B cell (primary cell): ENCODE data around the gene ANKRA2. TPM values are rescaled to one million over a fixed set of nuclear protein-coding genes. Genes with fewer than 3 reads are reported as not detected.

ENCODE experiments used
- ATAC-seq: fragments of 200-7000 bp; cut with Tn5 transposase; one replicate; pipeline ENCODE4 v1.10.0; 2021; ENCODE audit warnings: low read depth, mild to moderate bottlenecking, moderate number of reproducible peaks, moderate library complexity
- CTCF ChIA-PET: fragments of 350-600 bp; sonication (Branson Sonifier 250); formaldehyde crosslinking; loops from one replicate; lab custom pipeline; 2021; ENCODE audit warnings: antibody characterized with exemption, inconsistent platforms; lab: Charles Lee
- POLR2A ChIA-PET: fragments of 350-600 bp; sonication (Branson Sonifier 250); formaldehyde crosslinking; loops from one replicate; lab custom pipeline; 2021; ENCODE audit warnings: antibody characterized with exemption; lab: Charles Lee
- DNase-seq: peaks from one replicate; pipeline ENCODE4 v3.0.0; 2013
- H2AFZ ChIP-seq: 2 replicates; pipeline ENCODE4 v1.6.1; 2012; ENCODE audit warnings: mild to moderate bottlenecking, low read depth, low read length; ENCODE audit not compliant: insufficient read depth, poor library complexity, severe bottlenecking
- H3K27ac ChIP-seq, 2 donors: 1 replicate in 1 of 2; 2 replicates in 1 of 2; pipeline ENCODE4 v1.5.1; 2012 to 2013; ENCODE audit warnings: low read length in 2 of 2, mild to moderate bottlenecking in 2 of 2, moderate library complexity in 1 of 2
- H3K27me3 ChIP-seq, 4 experiments: fragments of 200-600 bp in 1 of 4; sonication (generic) in 1 of 4; replicated peaks in 1 of 4; 1 replicate in 2 of 4; 2 replicates in 2 of 4; pipeline versions ENCODE4 v1.6.1 to v1.7.0; 2013 to 2016; ENCODE audit warnings: low read length in 3 of 4, mild to moderate bottlenecking in 2 of 4, mixed read lengths in 1 of 4, moderate library complexity in 1 of 4; ENCODE audit not compliant: insufficient read depth in 4 of 4, control insufficient read depth in 3 of 4; ENCODE audit errors: control extremely low read depth in 1 of 4
- H3K36me3 ChIP-seq, 2 experiments: replicated peaks in 1 of 2; 1 replicate in 1 of 2; 2 replicates in 1 of 2; pipeline versions ENCODE4 v1.6.1 to v1.7.1; 2013; ENCODE audit warnings: low read length in 1 of 2; ENCODE audit not compliant: insufficient read depth in 2 of 2, control insufficient read depth in 1 of 2; ENCODE audit errors: control extremely low read depth in 1 of 2, extremely low read depth in 1 of 2
- H3K4me1 ChIP-seq, 2 donors: fragments of 200-600 bp in 1 of 2; sonication (generic) in 1 of 2; 1 replicate in 1 of 2; 2 replicates in 1 of 2; pipeline versions ENCODE4 v1.5.1 to v1.6.1; 2013 to 2017; ENCODE audit warnings: low read length in 2 of 2; ENCODE audit not compliant: control insufficient read depth in 2 of 2, insufficient read depth in 2 of 2
- H3K4me2 ChIP-seq: replicated peaks from 2 replicates; pipeline ENCODE3; 2012; ENCODE audit warnings: mild to moderate bottlenecking, low read depth, low read length; ENCODE audit not compliant: poor library complexity, severe bottlenecking
- H3K4me3 ChIP-seq, 5 experiments: fragments of 200-600 bp in 1 of 5; sonication (generic) in 1 of 5; 1 replicate in 3 of 5; 2 replicates in 2 of 5; pipeline versions ENCODE4 v1.5.1 to v1.7.0; 2011 to 2016; ENCODE audit warnings: low read length in 4 of 5, mild to moderate bottlenecking in 4 of 5, low read depth in 2 of 5, control low read depth in 1 of 5, moderate library complexity in 1 of 5; ENCODE audit not compliant: insufficient read depth in 1 of 5; ENCODE audit errors: control extremely low read depth in 1 of 5, extremely low read depth in 1 of 5
- H3K79me2 ChIP-seq: fragments of 200-600 bp; sonication (generic); one replicate; pipeline ENCODE4 v1.6.0; 2016; ENCODE audit warnings: low read length; ENCODE audit not compliant: control insufficient read depth, insufficient read depth
- H3K9ac ChIP-seq: fragments of 200-600 bp; sonication (generic); 2 replicates; pipeline ENCODE4 v1.6.1; 2017; ENCODE audit warnings: mild to moderate bottlenecking, low read length, moderate library complexity
- H3K9me3 ChIP-seq, 3 donors: one replicate each; pipeline versions ENCODE4 v1.6.1 to v1.7.1; 2013; ENCODE audit warnings: low read length in 2 of 3; ENCODE audit not compliant: control insufficient read depth in 2 of 3, insufficient read depth in 1 of 3; ENCODE audit errors: control extremely low read depth in 1 of 3
- H4K20me1 ChIP-seq: 2 replicates; pipeline ENCODE4 v1.6.0; 2012; ENCODE audit warnings: mild to moderate bottlenecking, low read length; ENCODE audit not compliant: insufficient read depth, control insufficient read depth, poor library complexity, severe bottlenecking
- H3K27ac Mint-ChIP-seq: one replicate; pipeline ENCODE4 v1.8.0; 2021; ENCODE audit warnings: mixed read lengths
- H3K27me3 Mint-ChIP-seq: one replicate; pipeline ENCODE4 v1.8.0; 2021; ENCODE audit warnings: mixed read lengths
- H3K4me1 Mint-ChIP-seq: one replicate; pipeline ENCODE4 v1.8.0; 2021; ENCODE audit warnings: mixed read lengths
- H3K4me3 Mint-ChIP-seq: one replicate; pipeline ENCODE4 v1.8.0; 2021; ENCODE audit warnings: mixed read lengths
- H3K9me3 Mint-ChIP-seq: one replicate; pipeline ENCODE4 v1.8.0; 2022; ENCODE audit warnings: mixed read lengths; ENCODE audit not compliant: insufficient read depth
- EZH2 ChIP-seq: IDR thresholded peaks from 2 replicates; pipeline ENCODE4 v1.6.1; 2012; ENCODE audit warnings: borderline replicate concordance, low read depth, mild to moderate bottlenecking, moderate library complexity, low read length; ENCODE audit not compliant: insufficient read depth, poor library complexity, severe bottlenecking
- WGBS: methylation state at CpG from one replicate; pipeline ENCODE4 v1.1.5; 2013; ENCODE audit warnings: missing lambda C conversion rate; ENCODE audit not compliant: insufficient coverage; 5-methylcytosine and 5-hydroxymethylcytosine counted together
- intact Hi-C: fragments of 100-400 bp; cut with micrococcal nuclease; formaldehyde crosslinking; loops from one replicate; pipeline ENCODE4 v1.10.0; 2022
- polyA plus RNA-seq: library from polyadenylated mRNA; depleted of rRNA; stranded (reverse); fragments of >200 nt; gene quantifications from 2 replicates; pipeline ENCODE4 v1.2.3, GENCODE V29; 2012
- total RNA-seq, 2 donors: library from RNA; stranded (reverse); fragments of 120-200 nt in 1 of 2; gene quantifications; 1 replicate in 1 of 2; 2 replicates in 1 of 2; pipeline versions ENCODE4 v1.2.3 to v1.2.4, GENCODE V29; 2013 to 2022
- TF ChIP-seq, protein P1 (sequence below): fragments of 200-600 bp; IDR thresholded peaks from one replicate; pipeline ENCODE4 v1.8.0; 2022; ENCODE audit warnings: antibody characterized with exemption, mild to moderate bottlenecking

The ANKRA2 gene
- total and polyA plus RNA-seq, 2 donors (not counting 1 experiment from before 2014, with no cell fraction given), result 24.1 to 47.9 TPM

GRCh38 chr5:73532195-73532594, 33.2 kb downstream of the ANKRA2 start:
- Mint-ChIP-seq H3K27me3 (peaks cover 30% of the 10 kb centered on the region), H3K9me3 (no peaks in the 10 kb centered on the region), H3K4me1 (no peaks in the 10 kb centered on the region), H3K4me3 (no peak overlapping the region), H3K27ac (no peak overlapping the region)
- WGBS, result 81% methylated on average over 3 of the region's 5 CpGs
- TF ChIP-seq EZH2, result no peak
- TF ChIP-seq, protein P1, sequence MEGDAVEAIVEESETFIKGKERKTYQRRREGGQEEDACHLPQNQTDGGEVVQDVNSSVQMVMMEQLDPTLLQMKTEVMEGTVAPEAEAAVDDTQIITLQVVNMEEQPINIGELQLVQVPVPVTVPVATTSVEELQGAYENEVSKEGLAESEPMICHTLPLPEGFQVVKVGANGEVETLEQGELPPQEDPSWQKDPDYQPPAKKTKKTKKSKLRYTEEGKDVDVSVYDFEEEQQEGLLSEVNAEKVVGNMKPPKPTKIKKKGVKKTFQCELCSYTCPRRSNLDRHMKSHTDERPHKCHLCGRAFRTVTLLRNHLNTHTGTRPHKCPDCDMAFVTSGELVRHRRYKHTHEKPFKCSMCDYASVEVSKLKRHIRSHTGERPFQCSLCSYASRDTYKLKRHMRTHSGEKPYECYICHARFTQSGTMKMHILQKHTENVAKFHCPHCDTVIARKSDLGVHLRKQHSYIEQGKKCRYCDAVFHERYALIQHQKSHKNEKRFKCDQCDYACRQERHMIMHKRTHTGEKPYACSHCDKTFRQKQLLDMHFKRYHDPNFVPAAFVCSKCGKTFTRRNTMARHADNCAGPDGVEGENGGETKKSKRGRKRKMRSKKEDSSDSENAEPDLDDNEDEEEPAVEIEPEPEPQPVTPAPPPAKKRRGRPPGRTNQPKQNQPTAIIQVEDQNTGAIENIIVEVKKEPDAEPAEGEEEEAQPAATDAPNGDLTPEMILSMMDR, result no peak
- CTCF ChIA-PET, result no interaction called here
- POLR2A ChIA-PET, result no interaction called here
- H3K4me2 ChIP-seq, result no peak overlapping the region
- H3K9ac ChIP-seq, result no peak overlapping the region
- intact Hi-C loops, result loop anchor here (10.0 kb wide), 1 partner anchor 577 kb away; the partner anchor contains the start of gene FCHO2
- no peaks in the 10 kb centered on the region for H3K36me3 ChIP-seq
- H3K9me3 ChIP-seq, result no peaks in the 10 kb centered on the region
- peaks cover 0 to 4% (median 2%) of the 10 kb centered on the region in 4 experiments for H3K27me3 ChIP-seq
- H2AFZ ChIP-seq, result no peak overlapping the region
- H3K79me2 ChIP-seq, result no peaks in the 10 kb centered on the region
- H4K20me1 ChIP-seq, result no peaks in the 10 kb centered on the region
- DNase-seq (no peak), ATAC-seq (no peak)
- H3K4me1 ChIP-seq, result no peaks in the 10 kb centered on the region
- no peak overlapping the region for H3K4me3 ChIP-seq
- no peak overlapping the region for H3K27ac ChIP-seq

DNA sequence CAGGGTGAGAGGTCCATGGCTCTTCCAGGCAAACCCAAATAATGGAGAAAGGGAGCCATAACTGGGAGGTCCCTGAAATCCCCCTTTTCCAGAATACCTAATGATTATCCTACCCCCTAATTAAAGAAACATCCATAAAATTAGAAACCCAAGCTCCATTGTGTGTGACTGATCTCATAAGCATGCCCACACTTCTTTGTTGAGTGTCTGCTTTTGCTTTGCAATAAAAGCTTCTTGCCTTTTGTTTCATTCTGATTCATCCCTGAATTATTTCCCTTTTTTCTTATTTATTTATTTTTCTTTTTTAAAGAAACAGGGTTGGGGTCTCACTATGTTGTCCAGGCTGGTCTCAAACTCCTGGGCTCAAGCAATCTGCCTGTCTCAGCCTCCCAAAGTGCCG, 34.1 kb downstream of the ANKRA2 start:
- Histone ChIP-seq H2AFZ (no peak overlapping the region), H3K79me2 (no peaks in the 10 kb centered on the region), H3K27ac (no peak overlapping the region), H3K9ac (no peak overlapping the region), H4K20me1 (no peaks in the 10 kb centered on the region), H3K4me1 (no peaks in the 10 kb centered on the region), H3K9me3 (no peaks in the 10 kb centered on the region), H3K36me3 (no peaks in the 10 kb centered on the region), H3K4me2 (no peak overlapping the region), H3K27me3 (peaks cover 0 to 4% (median 2%) of the 10 kb centered on the region in 4 experiments), H3K4me3 (no peak overlapping the region)
- intact Hi-C loops, result loop anchor here (10.0 kb wide), 1 partner anchor 577 kb away; the partner anchor contains the start of gene FCHO2
- WGBS, result 89% methylated on average over 1 of the region's 1 CpG
- CTCF ChIA-PET, result interaction anchor here (1.0 to 1.6 kb wide), 2 partner anchors 11 to 13 kb away, joined by 3 to 9 read pairs; no protein-coding TSS in a partner anchor
- no peak overlapping the region for H3K4me3 Mint-ChIP-seq
- H3K4me1 Mint-ChIP-seq, result no peaks in the 10 kb centered on the region
- no peak for TF ChIP-seq EZH2
- TF ChIP-seq, protein P1, result no peak
- DNase-seq (no peak), ATAC-seq (no peak)
- peaks cover 33% of the 10 kb centered on the region for H3K27me3 Mint-ChIP-seq
- POLR2A ChIA-PET, result no interaction called here
- H3K9me3 Mint-ChIP-seq, result no peaks in the 10 kb centered on the region
- no peak overlapping the region for H3K27ac Mint-ChIP-seq
